Putamen (tissue), 1 donor: Measurements from ENCODE around the gene FARSA.
"Not testable (repeated sequence)": the region's sequence is repeated elsewhere in the genome, so short reads cannot be mapped to it uniquely, and the experiment has no call there.

Source experiments
- DNase-seq: peaks from one replicate; pipeline ENCODE4 v3.0.0-alpha.2; 2016; ENCODE audit warnings: low spot score

The FARSA gene

GRCh38 chr19:12933287-12934072 is at the start of gene FARSA:
FARSA (minus strand) TSS chr19:12933711; CDS start chr19:12933696, 15 bp downstream.
- peak; percentile 95 for DNase-seq

DNA sequence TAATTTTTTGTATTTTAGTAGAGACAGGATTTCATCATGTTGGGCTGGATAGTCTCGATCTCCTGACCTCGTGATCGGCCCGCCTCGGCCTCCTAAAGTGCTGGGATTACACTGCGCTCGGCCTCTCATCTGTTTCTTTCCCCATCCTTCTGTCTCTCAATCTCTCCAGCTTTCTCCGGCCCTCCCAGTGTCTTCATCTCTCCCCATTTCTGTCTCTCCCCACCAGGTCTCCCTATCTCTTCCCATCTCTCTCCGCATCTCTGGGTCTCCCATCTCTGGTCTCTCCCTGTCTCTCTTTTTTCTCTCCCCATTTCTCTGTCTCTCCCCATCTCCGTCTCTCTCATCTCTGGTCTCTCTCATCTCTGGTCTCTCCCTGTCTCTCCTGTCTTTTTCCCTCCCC is 49.6 kb upstream of the FARSA start:
- DNase-seq: no peak

- no peak for DNase-seq
Observed at GRCh38 chr19:12982648-12983047, 49.1 kb upstream of the FARSA start.

GRCh38 chr19:12979974-12980373 is 46.5 kb upstream of the FARSA start:
- DNase-seq: no peak

DNA sequence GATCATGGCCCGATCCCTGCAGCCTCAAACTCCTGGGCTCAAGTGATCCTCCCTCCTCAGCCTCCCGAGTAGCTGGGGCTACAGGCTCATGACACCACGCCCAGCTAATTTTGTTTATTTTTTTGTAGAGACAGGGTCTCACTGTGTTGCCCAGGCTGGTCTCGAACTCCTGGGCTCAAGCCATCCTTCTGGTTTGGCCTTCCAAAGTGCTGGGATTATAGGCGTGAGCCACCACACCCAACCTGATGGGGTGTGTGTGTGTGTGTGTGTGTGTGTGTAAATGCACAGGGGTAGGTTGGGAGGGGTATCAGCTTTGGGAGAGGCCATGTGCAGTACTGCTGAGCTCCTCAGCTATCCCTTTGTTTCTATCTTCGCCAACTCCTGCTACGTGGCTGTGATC is 42.6 kb upstream of the FARSA start:
- DNase-seq: not testable (repeated sequence)

GRCh38 chr19:12975221-12975741 is 41.8 kb upstream of the FARSA start:
- no peak for DNase-seq

- DNase-seq: no peak
Observed at GRCh38 chr19:12974301-12975220, 41.0 kb upstream of the FARSA start.

GRCh38 chr19:12973236-12973635 is 39.7 kb upstream of the FARSA start:
- no peak for DNase-seq

DNA sequence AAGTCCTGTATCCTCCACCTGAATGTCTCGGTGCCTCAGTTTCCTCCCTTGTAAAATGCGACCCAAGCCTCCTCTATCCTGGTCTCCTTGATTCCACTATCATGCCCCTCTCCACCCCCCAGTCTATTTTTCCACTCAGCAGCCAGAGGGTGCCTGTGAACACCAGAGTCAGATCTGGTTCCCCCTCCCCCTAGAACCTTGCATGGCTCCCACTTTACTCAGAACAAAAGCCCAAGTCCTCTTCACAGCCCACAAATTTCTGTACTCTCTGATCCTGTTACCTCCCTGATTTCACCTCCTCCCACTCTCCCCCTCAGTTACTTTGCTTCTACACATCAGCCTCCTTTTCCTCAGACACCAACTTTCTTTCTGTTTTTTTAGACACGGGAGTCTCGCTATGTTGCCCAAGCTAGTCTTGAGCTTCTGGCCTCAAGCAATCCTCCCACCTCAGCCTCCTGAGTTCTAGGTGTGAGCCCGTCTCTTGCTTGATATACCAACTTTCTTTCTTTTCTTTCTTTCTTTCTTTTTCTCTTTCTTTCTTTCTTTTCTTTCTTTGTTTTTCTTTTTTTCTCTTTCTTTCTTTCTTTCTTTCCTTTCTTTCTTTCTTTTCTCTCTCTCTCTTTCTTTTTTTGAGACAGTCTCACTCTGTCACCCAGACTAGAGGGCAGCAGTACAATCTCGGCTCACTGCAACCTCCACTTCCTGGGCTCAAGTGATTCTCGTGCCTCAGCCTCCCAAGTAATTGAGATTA is 36.7 kb upstream of the FARSA start:
- DNase-seq: peak; percentile 60

- DNase-seq: peak; percentile 51
Observed at GRCh38 chr19:12969292-12969988, 35.9 kb upstream of the FARSA start, which contains the start of gene DAND5. DAND5 (plus strand) TSS chr19:12969576; CDS start chr19:12969661, 85 bp downstream.

- no peak for DNase-seq
Observed at GRCh38 chr19:12967907-12968306, 34.4 kb upstream of the FARSA start.

DNA sequence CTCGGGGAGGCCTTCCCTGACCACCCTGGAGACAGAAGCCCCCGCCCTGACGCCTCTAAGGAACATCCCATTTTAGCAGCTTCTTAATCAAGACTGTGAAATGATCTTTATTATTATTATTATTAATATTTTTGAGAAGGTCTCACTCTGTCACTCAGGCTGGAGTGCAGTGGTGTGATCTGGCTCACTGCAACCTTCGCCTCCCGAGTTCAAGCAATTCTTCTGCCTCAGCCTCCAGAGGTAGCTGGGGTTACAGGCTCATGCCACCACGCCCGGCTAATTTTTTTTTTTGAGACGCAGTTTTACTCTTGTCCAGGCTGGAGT is 32.3 kb upstream of the FARSA start:
- DNase-seq: no peak

DNA sequence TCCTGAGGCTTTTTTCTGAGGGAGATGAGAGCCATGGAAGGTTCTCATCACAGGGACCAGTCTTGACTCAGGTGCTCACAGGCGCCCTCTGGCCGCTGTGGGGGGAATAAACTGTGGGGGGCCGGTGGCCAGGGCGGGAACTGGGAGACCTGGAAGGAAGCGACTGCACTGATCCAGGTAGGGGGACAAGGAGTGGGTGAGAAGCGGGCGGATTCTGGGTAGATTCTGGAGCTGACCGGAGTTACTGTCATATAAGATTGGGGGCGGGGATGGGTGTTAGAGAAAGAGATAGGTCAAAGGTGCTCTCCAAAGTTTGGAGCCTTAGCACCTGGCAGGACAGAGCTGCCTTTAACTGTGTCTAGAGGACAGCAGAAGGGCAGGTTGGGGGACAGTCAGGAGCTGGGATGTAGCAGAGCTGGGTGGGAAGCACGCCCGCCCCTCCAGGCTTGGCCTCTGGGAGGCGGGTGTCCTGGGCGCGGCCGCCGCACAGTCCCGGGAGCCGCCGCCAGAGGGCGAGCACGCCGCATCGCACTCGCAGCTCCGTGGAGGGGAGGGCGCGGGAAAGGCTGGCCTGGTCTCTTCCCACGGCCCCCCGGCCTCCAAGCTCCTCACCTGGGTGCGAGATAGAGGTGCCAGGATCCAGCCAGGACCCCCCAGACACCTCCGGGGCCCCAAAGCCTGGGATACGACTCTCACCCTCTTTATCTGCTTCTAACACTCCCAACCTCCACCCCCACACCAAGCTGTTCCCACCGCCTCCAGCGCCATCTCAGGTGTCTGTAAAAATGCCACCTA is 31.7 kb upstream of the FARSA start:
- DNase-seq: peak; percentile 58

DNA sequence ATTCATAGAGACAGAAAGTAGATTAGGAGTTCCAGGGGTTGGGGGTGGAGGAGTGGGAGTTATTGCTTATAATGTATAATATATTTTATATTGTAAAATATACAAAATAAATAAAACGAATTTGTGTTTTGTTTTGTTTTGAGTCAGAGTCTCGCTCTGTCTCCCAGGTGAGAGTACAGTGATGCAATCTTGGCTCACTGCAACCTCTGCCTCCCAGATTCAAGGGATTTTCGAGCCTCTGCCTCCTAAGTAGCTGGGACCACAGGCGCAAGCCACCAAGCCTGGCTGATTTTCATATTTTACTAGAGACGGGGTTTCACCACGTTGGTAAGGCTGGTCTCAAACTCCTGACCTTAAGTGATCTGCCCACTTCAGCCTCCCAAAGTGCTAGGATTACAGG is 26.0 kb upstream of the FARSA start:
- DNase-seq: no peak

GRCh38 chr19:12957389-12957952 is 24.0 kb upstream of the FARSA start:
- DNase-seq: not testable (repeated sequence)

DNA sequence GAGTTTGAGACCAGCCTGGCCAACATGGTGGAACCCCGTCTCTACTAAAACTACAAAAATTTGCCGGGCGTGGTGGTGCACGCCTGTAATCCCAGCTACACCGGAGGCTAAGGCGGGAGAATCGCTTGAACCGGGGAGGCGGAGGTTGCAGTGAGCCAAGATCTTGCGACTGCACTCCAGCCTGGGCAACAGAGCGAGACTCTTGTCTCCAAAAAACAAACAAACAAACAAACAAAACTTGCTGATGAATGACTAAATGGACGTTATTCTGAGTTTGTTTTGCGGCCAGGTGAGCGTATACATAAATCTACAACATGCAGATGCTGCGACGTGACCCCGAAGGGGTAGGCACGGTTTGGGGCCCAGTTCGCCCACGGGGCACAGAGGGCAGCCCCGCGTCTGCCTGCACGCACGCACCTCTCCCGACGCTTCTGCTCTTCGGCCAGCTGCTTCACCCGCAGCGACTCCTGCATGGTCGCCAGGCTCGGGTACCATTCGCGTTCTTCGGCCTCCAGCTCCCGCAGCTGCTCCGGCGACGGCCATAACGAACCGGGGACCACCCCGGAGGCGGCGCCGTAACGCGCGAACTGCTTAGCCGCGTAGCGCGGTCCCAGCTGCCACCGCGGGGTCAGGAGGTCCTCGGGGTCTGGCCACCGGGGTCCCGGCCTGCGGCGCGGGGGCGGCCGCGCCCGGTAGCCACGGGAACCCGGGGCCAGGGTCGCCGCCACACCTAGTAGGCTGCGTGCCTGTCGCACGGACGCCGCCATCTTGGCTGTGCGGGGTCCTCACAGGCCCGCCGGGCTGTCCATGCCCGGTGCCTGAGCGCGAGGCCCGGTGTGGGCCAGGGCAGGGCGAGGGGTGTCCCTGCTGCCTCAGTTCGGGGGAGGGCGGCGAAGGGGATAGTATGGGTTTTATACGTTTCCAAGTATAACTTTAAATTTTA is 23.2 kb upstream of the FARSA start, which contains the start of gene GADD45GIP1:
Gene GADD45GIP1 (minus strand): TSS at position 778 of the 943 bp plus-strand sequence. CDS start 11 bp downstream, at position 767.
- peak; percentile 74 for DNase-seq

DNA sequence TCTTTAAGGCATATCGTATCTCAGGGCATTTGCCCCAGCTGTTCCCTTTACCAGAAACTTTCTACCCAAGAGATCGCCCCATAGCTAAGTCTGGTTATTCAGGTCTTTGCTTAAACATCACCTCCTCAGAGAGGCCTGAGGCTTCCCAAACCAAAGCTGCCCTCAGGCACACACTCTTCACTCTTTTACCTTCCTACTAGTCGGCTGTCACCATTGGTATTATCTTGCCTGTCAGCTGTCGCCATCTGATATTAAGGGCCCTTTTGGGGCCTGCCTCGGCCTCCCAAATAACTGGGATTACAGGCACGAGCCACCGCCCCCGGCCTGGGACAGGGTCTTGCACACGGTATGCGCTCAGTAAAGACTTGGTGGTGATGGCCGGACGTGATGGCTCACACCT is 22.5 kb upstream of the FARSA start:
- no peak for DNase-seq

DNA sequence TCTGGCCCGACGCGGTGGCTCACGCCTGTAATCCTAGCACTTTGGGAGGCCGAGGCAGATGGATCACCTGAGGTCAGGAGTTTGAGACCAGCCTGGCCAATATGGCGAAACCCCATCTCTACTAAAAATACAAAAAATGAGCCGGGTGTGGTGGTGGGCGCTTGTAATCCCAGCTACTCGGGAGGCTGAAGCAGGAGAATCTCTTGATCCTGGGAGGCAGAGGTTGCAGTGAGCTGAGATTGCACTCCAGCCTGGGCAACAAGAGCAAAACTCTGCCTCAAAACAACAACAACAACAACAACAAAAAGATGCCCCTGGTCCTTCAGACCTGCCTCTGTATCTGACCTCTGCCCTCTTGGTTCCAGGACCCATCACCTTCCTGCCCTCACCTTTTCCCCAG is 22.1 kb upstream of the FARSA start:
- not testable (repeated sequence) for DNase-seq

GRCh38 chr19:12954612-12954962 is 21.1 kb upstream of the FARSA start:
- no peak for DNase-seq
